Left renal cortex interstitium (tissue), 4 donors: ENCODE results near the gene PFN2. TPM values are rescaled to one million over a fixed set of nuclear protein-coding genes. Genes with fewer than 3 reads are reported as not detected.
A peak's percentile ranks its signal among the peaks of the same experiment; 100 is the strongest.
"Not testable (repeated sequence)": the region's sequence is repeated elsewhere in the genome, so short reads cannot be mapped to it uniquely, and the experiment has no call there.

Experiments used
- DNase-seq, 4 donors: peaks; one replicate each; pipeline ENCODE4 v3.0.0-alpha.2; 2013; ENCODE audit warnings: low read depth in 4 of 4, low spot score in 2 of 4, missing footprints in 1 of 4
- polyA plus RNA-seq, 4 donors: library from polyadenylated mRNA; unstranded; fragments of 120-200 nt; gene quantifications; one replicate each; pipeline ENCODE4 v1.2.1, GENCODE V29; 2013; ENCODE audit not compliant: insufficient read length in 4 of 4

The PFN2 gene
- 100 to 1,000 TPM; 380 to 474 (median 439) TPM for polyA plus RNA-seq

- peak; percentile 77 to 87 (median 80) for DNase-seq
These were observed at the start of gene PFN2 for GRCh38 chr3:149970716-149971402. Gene PFN2 (minus strand): TSS chr3:149970895. CDS start chr3:149970856, 39 bp downstream.

GRCh38 chr3:150015901-150016300 is 45.2 kb upstream of the PFN2 start:
- no peak for DNase-seq

GRCh38 chr3:150014782-150015181 is 44.1 kb upstream of the PFN2 start:
- DNase-seq: no peak

- DNase-seq: no peak
These were observed 43.1 kb upstream of the PFN2 start for GRCh38 chr3:150013801-150014200.

GRCh38 chr3:150006794-150007193 is 36.1 kb upstream of the PFN2 start:
- DNase-seq: no peak

GRCh38 chr3:150005243-150006112 is 34.8 kb upstream of the PFN2 start:
- DNase-seq: no peak

GRCh38 chr3:150000641-150001040 is 29.9 kb upstream of the PFN2 start:
- no peak for DNase-seq

GRCh38 chr3:149999421-149999820 is 28.7 kb upstream of the PFN2 start:
- DNase-seq: no peak

GRCh38 chr3:149998946-149999345 is 28.3 kb upstream of the PFN2 start:
- DNase-seq: no peak

GRCh38 chr3:149992416-149993058 is 21.8 kb upstream of the PFN2 start:
- DNase-seq: no peak

GRCh38 chr3:149990423-149990948 is 19.8 kb upstream of the PFN2 start:
- no peak for DNase-seq

GRCh38 chr3:149989307-149989706 is 18.6 kb upstream of the PFN2 start:
- DNase-seq: no peak

- no peak for DNase-seq
These were observed 12.9 kb upstream of the PFN2 start for GRCh38 chr3:149983628-149984027.

GRCh38 chr3:149983053-149983452 is 12.4 kb upstream of the PFN2 start:
- DNase-seq: not testable (repeated sequence)

GRCh38 chr3:149981979-149982378 is 11.3 kb upstream of the PFN2 start:
- DNase-seq: not testable (repeated sequence)

GRCh38 chr3:149977386-149977785 is 6.7 kb upstream of the PFN2 start:
- no peak for DNase-seq

- no peak for DNase-seq
These were observed 5.2 kb upstream of the PFN2 start for GRCh38 chr3:149975919-149976318.

- peak; percentile 82 to 87 (median 84) for DNase-seq
These were observed 844 bp upstream of the PFN2 start for GRCh38 chr3:149971403-149972075.

GRCh38 chr3:149969940-149970715 is 567 bp downstream of the PFN2 start:
- DNase-seq: peak in 3 of 4 donors; percentile 83 to 87 (median 87)
